ENCODE results near the gene C10orf90.

- no peak for TF ChIP-seq CTCF (IDR thresholded peaks at IDR 0.05)
- TF ChIP-seq POLR2AphosphoS5 (IDR thresholded peaks at IDR 0.05) = no peak
Observed at GRCh38 chr10:126581648-126582046, 88.8 kb downstream of the C10orf90 start.

Data from breast epithelium (tissue), 3 donors.